ENCODE measurements around the gene CEMIP2.

CEMIP2 gene

GRCh38 chr9:71770170-71770569, 1.9 kb upstream of the CEMIP2 start:
- no peak for DNase-seq (ENCODE audit: extremely low read depth in 1 of 2, low read depth in 1 of 2)

DNA sequence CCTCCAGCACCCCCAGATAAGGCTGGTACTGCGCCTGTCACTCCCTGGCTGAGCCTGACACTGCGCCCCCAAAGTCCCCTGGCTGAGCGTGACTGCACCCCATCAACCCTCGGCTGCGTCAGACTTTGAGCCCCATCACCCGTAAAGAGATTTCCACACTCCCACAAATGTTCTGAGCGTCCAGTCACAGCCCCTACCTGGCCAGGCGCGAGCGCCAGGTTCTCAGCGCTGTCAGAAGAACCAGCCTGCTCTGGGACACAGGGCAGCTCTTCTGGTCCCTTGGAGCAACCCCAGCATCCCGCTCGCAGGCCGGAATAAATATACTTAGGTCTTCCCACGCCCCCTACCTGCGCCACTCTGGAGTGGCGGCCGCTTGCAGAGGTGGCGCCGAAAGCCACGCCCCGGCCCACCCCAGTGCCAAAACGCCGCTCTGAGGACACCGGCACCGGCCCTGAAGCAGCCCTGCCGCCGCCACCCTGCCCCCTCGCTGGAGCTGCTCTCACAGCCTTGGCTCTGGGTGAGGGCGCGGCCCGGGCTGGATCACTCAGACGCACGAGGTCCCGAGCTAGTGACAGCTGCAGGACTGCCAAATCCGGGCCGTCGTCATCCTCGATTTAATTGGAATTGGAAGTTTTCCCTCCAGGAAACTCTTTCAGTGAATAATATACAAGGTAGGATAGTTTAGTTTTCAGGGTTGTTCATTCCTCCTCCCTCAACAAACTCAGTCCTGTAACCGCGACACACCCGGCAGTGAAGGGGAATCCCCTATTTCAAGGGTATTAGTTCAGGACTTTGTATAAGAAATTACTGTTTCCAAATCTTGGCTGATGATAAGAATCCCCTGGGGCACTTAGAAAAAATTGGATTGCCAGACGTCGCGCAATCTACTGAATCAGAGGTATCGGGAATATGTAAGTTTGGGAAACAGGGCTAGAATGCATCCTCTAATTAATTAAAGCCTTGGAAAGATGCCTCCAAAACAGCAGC, 1.2 kb upstream of the CEMIP2 start:
- peak; percentile 50 to 51 for DNase-seq (ENCODE audit: extremely low read depth in 1 of 2, low read depth in 1 of 2)

GRCh38 chr9:71767776-71768321, 464 bp downstream of the CEMIP2 start:
- no peak for DNase-seq (ENCODE audit: extremely low read depth in 1 of 2, low read depth in 1 of 2)

GRCh38 chr9:71767163-71767775, 1.0 kb downstream of the CEMIP2 start:
- DNase-seq (ENCODE audit: extremely low read depth in 1 of 2, low read depth in 1 of 2), result no peak

DNA sequence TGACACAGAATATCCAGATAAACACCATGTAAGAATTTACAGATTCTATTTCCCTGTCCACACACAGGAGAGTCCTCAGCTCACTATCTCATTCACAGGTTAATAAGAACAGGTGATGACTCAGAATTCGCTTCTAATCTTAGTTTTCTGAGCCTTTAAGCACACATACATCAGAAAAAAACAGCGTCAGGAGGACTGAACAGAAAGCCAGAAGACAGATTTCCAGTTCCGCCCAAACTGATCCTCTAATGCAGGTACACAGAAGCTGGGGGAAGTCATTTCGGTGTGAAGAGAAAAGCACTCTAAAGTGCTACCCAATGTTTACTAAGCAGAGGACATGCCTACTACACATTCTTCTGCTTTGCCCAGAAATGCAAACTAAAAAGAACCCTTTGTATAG, 1.6 kb downstream of the CEMIP2 start:
- peak in 1 of 2 donors; percentile 22 for DNase-seq (ENCODE audit: extremely low read depth in 1 of 2, low read depth in 1 of 2)

DNA sequence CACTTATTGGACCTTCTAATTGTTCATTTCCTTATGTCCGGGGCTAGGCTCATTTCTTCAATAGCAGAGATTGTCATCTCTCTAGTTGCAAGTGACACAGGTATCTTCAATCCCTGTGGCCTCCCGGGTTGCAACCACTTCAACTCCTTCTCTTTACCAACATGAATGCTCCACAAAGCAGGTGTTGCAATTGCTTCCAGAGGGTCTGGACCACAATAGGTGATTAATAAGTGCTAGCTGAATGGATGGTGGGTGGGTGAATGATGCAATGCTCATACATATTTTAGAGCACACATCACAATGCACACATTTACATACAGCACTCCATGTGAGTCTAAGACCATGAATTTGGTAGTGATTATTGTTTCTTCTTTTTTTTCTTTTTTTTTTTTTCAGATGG, 2.6 kb downstream of the CEMIP2 start:
- peak in 1 of 2 donors; percentile 32 for DNase-seq (ENCODE audit: extremely low read depth in 1 of 2, low read depth in 1 of 2)

DNA sequence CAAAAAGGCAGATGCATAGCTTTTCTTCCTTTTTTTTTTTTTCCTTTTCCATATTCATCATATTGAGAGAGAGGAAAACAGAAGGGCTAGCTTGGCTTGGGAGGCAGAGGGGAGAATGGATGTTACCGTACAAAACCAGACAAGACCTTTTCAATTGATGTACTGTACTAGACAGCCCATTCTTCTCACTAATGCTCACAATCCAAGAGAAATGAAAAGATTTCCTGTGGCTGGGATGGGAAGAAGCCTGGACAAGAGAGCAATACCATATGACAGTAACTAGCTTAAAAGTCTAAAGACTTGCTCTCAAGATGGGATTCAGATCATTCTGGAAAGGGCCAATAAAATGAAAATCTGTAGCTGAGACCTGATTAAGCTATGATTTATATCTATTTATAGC, 3.4 kb downstream of the CEMIP2 start:
- DNase-seq (ENCODE audit: extremely low read depth in 1 of 2, low read depth in 1 of 2), result no peak

- no peak for DNase-seq (ENCODE audit: extremely low read depth in 1 of 2, low read depth in 1 of 2)
Observed at GRCh38 chr9:71764463-71764862, 3.9 kb downstream of the CEMIP2 start.

GRCh38 chr9:71763832-71764231, 4.5 kb downstream of the CEMIP2 start:
- DNase-seq (ENCODE audit: extremely low read depth in 1 of 2, low read depth in 1 of 2), result no peak

DNA sequence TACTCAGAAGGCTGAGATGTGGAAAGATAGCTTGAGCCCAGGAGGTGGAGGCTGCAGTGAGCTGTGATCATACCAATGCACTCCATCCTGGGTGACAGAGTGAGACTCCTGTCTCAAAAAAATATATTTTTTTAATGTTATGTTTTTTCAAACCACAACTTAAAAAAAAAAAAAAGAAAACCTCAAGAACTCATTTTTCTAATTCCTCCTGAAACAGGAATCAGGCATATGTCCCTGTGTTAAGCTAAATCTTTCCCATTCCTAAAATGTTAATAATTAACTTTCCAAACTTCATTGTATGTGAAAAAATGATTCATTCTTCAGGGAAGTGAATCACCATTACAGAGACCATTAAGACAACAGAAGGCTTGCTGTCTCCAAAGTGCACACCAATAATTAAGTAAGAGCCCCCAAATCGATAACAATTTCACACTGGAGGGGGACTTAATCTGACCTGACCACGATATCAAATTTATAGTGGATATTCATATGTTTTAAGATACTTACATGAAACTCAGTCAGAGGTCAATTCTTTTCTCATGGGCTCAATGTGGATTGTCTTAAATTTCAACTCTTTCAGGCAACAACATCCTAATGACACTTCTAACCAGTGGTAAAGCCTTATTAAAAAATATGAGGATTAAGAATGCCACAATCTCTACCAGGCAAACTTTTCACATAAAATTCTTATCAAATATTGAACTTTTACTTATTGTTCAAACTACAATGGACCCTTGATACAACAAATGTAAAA, 5.2 kb downstream of the CEMIP2 start:
- DNase-seq (ENCODE audit: extremely low read depth in 1 of 2, low read depth in 1 of 2), result no peak

GRCh38 chr9:71761938-71762353, 6.4 kb downstream of the CEMIP2 start:
- DNase-seq (ENCODE audit: extremely low read depth in 1 of 2, low read depth in 1 of 2), result no peak

GRCh38 chr9:71760901-71761300, 7.4 kb downstream of the CEMIP2 start:
- DNase-seq (ENCODE audit: extremely low read depth in 1 of 2, low read depth in 1 of 2), result no peak

- DNase-seq (ENCODE audit: extremely low read depth in 1 of 2, low read depth in 1 of 2), result no peak
Observed at GRCh38 chr9:71758785-71759184, 9.5 kb downstream of the CEMIP2 start.

DNA sequence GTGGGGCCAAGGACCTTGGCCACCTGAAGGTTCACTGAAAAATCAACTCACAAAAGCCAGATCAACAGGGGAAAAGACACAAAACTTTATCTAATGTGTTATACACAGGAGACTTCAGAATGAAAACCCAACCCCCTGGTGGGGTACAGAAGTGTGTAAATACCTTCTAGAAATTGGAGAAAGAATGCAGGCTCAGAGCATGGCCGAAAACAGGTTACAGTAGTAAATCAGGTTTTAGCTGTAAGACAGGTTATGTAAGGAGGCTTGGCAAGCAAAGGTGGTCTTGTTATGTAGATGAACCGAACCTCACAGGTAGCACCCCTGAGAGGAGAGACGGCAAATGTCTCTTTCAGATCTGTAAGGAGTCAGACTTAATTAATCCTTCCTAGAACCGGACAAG, 10.0 kb downstream of the CEMIP2 start:
- no peak for DNase-seq (ENCODE audit: extremely low read depth in 1 of 2, low read depth in 1 of 2)

- DNase-seq (ENCODE audit: extremely low read depth in 1 of 2, low read depth in 1 of 2), result no peak
Observed at GRCh38 chr9:71756753-71757152, 11.6 kb downstream of the CEMIP2 start.

DNA sequence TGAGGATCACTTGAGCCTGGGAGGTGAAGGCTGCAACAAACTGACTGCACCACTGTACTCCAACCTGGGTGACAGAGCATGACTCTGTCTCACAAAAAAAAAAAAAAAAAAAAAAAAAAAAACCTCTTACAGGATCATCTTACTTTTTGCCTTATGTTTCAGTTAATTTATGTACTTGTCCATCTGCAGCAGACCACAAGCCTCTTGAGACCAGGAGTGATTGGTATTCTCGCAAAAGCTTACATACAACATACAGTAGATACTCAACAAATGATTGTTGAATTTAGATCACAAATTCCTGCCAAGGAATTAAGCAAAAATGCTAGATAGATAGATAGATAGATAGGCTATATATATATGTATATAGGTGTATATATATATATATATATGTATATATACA, 12.4 kb downstream of the CEMIP2 start:
- DNase-seq (ENCODE audit: extremely low read depth in 1 of 2, low read depth in 1 of 2), result no peak

DNA sequence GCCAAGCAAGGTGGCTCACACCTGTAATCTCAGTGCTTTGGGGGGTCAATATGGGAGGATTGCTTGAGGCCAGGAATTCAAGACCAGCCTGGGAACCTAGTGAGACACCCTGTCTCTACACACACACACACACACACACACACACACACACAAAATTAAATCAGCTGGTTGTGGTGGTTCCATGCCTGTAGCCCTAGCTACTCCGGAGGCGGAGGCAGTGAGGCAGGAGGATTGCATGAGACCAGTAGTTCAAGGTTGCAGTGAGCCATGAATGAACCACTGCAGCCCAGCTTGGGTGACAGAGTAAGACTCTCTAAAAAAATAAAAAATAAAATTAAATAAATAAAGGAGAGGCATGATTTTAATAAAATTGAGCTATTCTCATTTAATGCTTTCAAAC, 13.1 kb downstream of the CEMIP2 start:
- no peak for DNase-seq (ENCODE audit: extremely low read depth in 1 of 2, low read depth in 1 of 2)

DNA sequence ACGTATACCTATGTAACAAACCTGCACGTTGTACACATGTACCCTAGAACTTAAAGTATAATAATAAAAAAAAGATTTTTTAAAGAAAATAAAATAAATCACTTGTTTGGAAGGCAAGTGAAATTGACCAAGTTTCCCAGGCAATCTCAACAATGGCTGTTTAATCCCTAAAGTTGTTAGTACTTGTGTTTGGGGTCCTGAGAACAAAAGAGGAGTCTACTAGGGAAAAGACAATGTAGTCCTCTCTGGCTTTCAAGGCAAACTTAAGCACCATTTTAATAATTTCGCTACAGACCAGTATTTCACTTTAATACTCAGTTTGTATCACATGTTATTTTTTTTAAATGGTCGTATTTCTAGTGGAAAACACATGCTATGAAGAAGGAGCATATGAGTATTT, 14.2 kb downstream of the CEMIP2 start:
- DNase-seq (ENCODE audit: extremely low read depth in 1 of 2, low read depth in 1 of 2), result no peak

GRCh38 chr9:71752928-71753327, 15.4 kb downstream of the CEMIP2 start:
- DNase-seq (ENCODE audit: extremely low read depth in 1 of 2, low read depth in 1 of 2), result no peak

DNA sequence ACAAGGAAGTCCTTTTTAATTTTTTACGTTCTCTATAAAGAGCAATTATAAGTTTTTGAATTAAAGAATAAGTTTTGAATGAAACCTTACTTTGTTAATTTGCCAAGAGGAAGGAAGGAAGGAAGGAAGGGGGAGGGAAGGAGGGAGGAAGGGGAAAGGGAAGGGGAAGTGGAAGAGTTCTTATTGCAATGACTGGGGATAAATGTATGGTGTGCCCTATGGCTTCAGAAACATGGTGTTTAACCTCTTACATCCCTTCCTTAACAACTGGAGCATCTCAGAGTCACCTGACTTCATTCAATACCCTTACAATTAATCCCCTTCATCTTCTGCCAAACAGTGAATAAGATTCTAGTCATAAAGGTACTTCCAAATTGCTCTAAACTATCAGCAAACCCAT, 16.0 kb downstream of the CEMIP2 start:
- DNase-seq (ENCODE audit: extremely low read depth in 1 of 2, low read depth in 1 of 2), result no peak

- no peak for DNase-seq (ENCODE audit: extremely low read depth in 1 of 2, low read depth in 1 of 2)
Observed at GRCh38 chr9:71748280-71748743, 20.0 kb downstream of the CEMIP2 start.

Data from stimulated activated CD8-positive, alpha-beta memory T cell treated with anti-CD3 and anti-CD28 coated beads, Interleukin-7, amount 100 ng/mL, for 48 hours (primary cell).